K562 (cell line): ENCODE measurements around the gene YBX1. TPM values are rescaled to one million over a fixed set of nuclear protein-coding genes. Genes with fewer than 3 reads are reported as not detected.

ENCODE experiments used
- CC2D1A ChIP-seq: fragments of 450-650 bp; IDR thresholded peaks from 2 replicates; pipeline ENCODE4 v1.6.1; 2017; ENCODE audit warnings: mild to moderate bottlenecking
- CHD2 ChIP-seq: IDR thresholded peaks from 2 replicates; pipeline ENCODE4 v1.6.1; 2011; ENCODE audit warnings: low read depth, low read length
- ETS2 ChIP-seq: IDR thresholded peaks from 2 replicates; pipeline ENCODE4 v1.6.1; 2016; ENCODE audit warnings: borderline replicate concordance, missing genetic modification characterization, mild to moderate bottlenecking, moderate library complexity, missing compliant biosample characterization; ENCODE audit not compliant: poor library complexity, severe bottlenecking
- GABPB2 ChIP-seq: fragments of 250-450 bp; sonication (Bioruptor Pico); conservative IDR thresholded peaks from 2 replicates; pipeline ENCODE4 v1.5.1; 2021; ENCODE audit warnings: mild to moderate bottlenecking
- KDM1A ChIP-seq, 2 experiments: fragments of 450-650 bp; IDR thresholded peaks; 2 replicates each; pipeline ENCODE4 v1.6.1; 2016; ENCODE audit warnings: mild to moderate bottlenecking in 2 of 2
- KHSRP ChIP-seq: fragments of 450-650 bp; IDR thresholded peaks from 2 replicates; pipeline ENCODE4 v1.6.1; 2017
- KLF1 ChIP-seq: fragments of 450-650 bp; IDR thresholded peaks from 2 replicates; pipeline ENCODE4 v1.6.1; 2016; ENCODE audit warnings: missing genetic modification characterization, missing compliant biosample characterization
- PHF21A ChIP-seq: fragments of 450-650 bp; IDR thresholded peaks from 2 replicates; pipeline ENCODE4 v1.6.1; 2017; ENCODE audit warnings: low read depth, borderline replicate concordance
- PTRF ChIP-seq: fragments of 450-650 bp; IDR thresholded peaks from 2 replicates; pipeline ENCODE4 v1.6.1; 2016; ENCODE audit warnings: mild to moderate bottlenecking, missing genetic modification characterization, missing compliant biosample characterization
- RAD51 ChIP-seq: fragments of 450-650 bp; IDR thresholded peaks from 2 replicates; pipeline ENCODE4 v1.7.1; 2016; ENCODE audit warnings: low read depth, mild to moderate bottlenecking, borderline replicate concordance
- RERE ChIP-seq: sonication (generic); formaldehyde crosslinking; IDR thresholded peaks from 2 replicates; pipeline ENCODE4 v1.8.0; 2023; ENCODE audit warnings: missing genetic modification reagents, mild to moderate bottlenecking, borderline replicate concordance
- SNAPC5 ChIP-seq: fragments of 250-450 bp; sonication (Bioruptor Pico); IDR thresholded peaks from 2 replicates; pipeline ENCODE4 v1.8.0; 2021; ENCODE audit warnings: moderate library complexity, mild to moderate bottlenecking, inconsistent platforms
- SNRNP70 ChIP-seq: fragments of 200-400 bp; formaldehyde crosslinking; optimal IDR thresholded peaks from 2 replicates; pipeline ENCODE3; 2017; ENCODE audit warnings: low read depth, low read length
- SRSF1 ChIP-seq: fragments of 200-400 bp; formaldehyde crosslinking; IDR thresholded peaks from 2 replicates; pipeline ENCODE4 v1.6.1; 2017; ENCODE audit warnings: mild to moderate bottlenecking, low read depth, low read length, moderate library complexity
- TEAD1 ChIP-seq, 2 experiments: fragments of 450-650 bp in 1 of 2; sonication (generic) in 1 of 2; formaldehyde crosslinking; IDR thresholded peaks; 2 replicates each; pipeline versions ENCODE4 v1.4.0 to v1.8.0; 2020 to 2022; ENCODE audit warnings: mild to moderate bottlenecking in 2 of 2, missing genetic modification reagents in 1 of 2
- TRIM28 ChIP-seq: fragments of 450-650 bp; IDR thresholded peaks from 2 replicates; pipeline ENCODE4 v1.6.1; 2017
- WHSC1 ChIP-seq: IDR thresholded peaks from one replicate; pipeline ENCODE4 v1.6.1; 2012; ENCODE audit warnings: low read length, control low read depth, inconsistent platforms
- ZBTB33 ChIP-seq: sonication (generic); formaldehyde crosslinking; IDR thresholded peaks from 2 replicates; pipeline ENCODE4 v1.8.1; 2023; ENCODE audit warnings: mild to moderate bottlenecking, missing genetic modification reagents
- ZBTB34 ChIP-seq: fragments of 250-450 bp; sonication (Bioruptor Pico); IDR thresholded peaks from 2 replicates; pipeline ENCODE4 v1.8.0; 2021; ENCODE audit warnings: mild to moderate bottlenecking, moderate library complexity
- ZNF384 ChIP-seq: IDR thresholded peaks from 2 replicates; pipeline ENCODE4 v1.6.1; 2012; ENCODE audit warnings: low read depth, low read length, improper control_type of control experiment
- ZNF436 ChIP-seq: fragments of 250-450, 450-650 bp; sonication (Bioruptor Pico); formaldehyde crosslinking; IDR thresholded peaks from 2 replicates; pipeline ENCODE4 v1.7.0; 2020; ENCODE audit warnings: mild to moderate bottlenecking
- polyA plus RNA-seq, 8 experiments: library from polyadenylated mRNA; depleted of rRNA in 4 of 8; stranded (reverse) in 5 of 8; unstranded in 3 of 8; fragments of >200 nt; fragmentation: Nextera tagmentation in 2 of 8; fragmentation: Illumina TruSeq in 1 of 8; extraction: Ambion mirVana in 2 of 8; extraction: Trizol in 1 of 8; gene quantifications; 2 replicates each; pipeline versions ENCODE4 v1.2.1 to v1.2.3, GENCODE V29; 2011 to 2014; ENCODE audit warnings: inconsistent platforms in 1 of 8, missing spikeins in 1 of 8
- total RNA-seq, 7 experiments: library from RNA; depleted of rRNA in 6 of 7; stranded (reverse); fragments of >200 nt in 6 of 7; fragmentation: Illumina TruSeq in 2 of 7; extraction: Trizol in 2 of 7; gene quantifications; 2 replicates each; pipeline versions ENCODE4 v1.2.1 to v1.2.3, GENCODE V29; 2011 to 2021; ENCODE audit warnings: low replicate concordance in 1 of 7

The YBX1 gene
- total and polyA plus RNA-seq, 9 of the 15 experiments (the other 6 are each of a cell fraction or from before 2014, with no cell fraction given) = 363 to 1,955 (median 1,216) TPM

- peak; percentile 23 to 75; a peak in 2 of 4 replicates for TF ChIP-seq TEAD1 (CRISPR knock-in tag; IDR thresholded peaks at IDR 0.05)
- TF ChIP-seq ETS2 (tag) = no peak
- TF ChIP-seq KDM1A (IDR thresholded peaks at IDR 0.05) = no peak
- peak; percentile 84 for TF ChIP-seq CHD2
- peak; percentile 17; the same call in 1 of the 2 replicates for TF ChIP-seq ZBTB33 (CRISPR knock-in tag)
- no peak for TF ChIP-seq ZNF384
- TF ChIP-seq SNAPC5 (CRISPR knock-in tag) = no peak
- TF ChIP-seq RERE (CRISPR knock-in tag) = no peak
- TF ChIP-seq SRSF1 = 0 out of 2 replicates have a peak, but pooled peaks have one; percentile 67
- TF ChIP-seq SNRNP70 = no peak
- TF ChIP-seq WHSC1 = no peak
- peak; percentile 97; the same call in 1 of the 2 replicates for TF ChIP-seq CC2D1A
- TF ChIP-seq PTRF (tag) = no peak
- no peak for TF ChIP-seq PHF21A
- no peak for TF ChIP-seq ZNF436
- TF ChIP-seq KHSRP = no peak
- no peak for TF ChIP-seq KLF1 (tag)
- no peak for TF ChIP-seq TRIM28
- no peak for TF ChIP-seq ZBTB34 (CRISPR knock-in tag)
- no peak for TF ChIP-seq GABPB2
- peak; percentile 95 for TF ChIP-seq RAD51
Measured at GRCh38 chr1:42681741-42682483, at the start of gene YBX1 (continued).
